ENCODE results near the gene ERICH6B. TPM values are rescaled to one million over a fixed set of nuclear protein-coding genes. Genes with fewer than 3 reads are reported as not detected.
"Not testable (repeated sequence)": the region's sequence is repeated elsewhere in the genome, so short reads cannot be mapped to it uniquely, and the experiment has no call there.

ERICH6B gene
- total RNA-seq, 5 donors from 2014 or later (not counting 1 experiment from before 2014, with no cell fraction given): not detected

DNA sequence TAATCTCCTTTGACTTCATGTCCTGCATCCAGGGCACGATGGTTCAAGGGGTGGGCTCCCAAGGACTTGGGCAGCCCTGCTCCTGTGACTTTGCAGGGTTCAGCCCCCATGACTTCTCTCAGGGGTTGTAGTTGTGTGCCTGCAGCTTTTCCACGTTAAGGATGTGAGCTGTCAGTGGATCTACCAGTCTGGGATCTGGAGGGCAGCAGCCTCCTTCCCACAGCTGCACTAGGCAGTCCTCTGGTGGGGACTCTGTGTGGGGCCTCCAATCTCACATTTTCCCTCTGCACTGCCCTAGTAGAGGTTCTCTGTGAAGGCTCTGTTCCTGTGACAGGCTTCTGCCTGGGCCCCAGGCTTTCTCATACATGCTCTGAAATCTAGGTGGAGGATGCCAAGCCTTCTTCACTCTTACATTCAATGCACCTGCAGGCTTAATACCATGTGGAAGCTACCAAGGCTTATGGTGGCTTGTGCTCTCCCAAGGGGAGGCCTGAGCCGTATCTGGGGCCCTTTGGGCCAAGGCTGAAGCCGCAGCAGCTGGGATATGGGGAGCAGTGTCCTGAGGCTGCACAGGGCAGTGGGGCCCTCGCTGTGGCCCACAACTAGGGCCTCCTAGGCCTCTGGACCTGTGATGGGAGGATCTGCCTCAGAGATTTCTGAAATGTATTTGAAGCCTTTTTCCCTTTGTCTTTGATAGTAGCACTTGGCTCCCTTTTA, 39.3 kb upstream of the ERICH6B start:
- H3K36me3 Mint-ChIP-seq: no peaks in the 10 kb centered on the region
- Histone ChIP-seq H3K4me3 (ENCODE audit: control insufficient read depth in 1 of 2, extremely low read depth in 1 of 2, low read length in 1 of 2) (no peak overlapping the region), H3K4me1 (ENCODE audit: control insufficient read depth in 1 of 2, extremely low read depth in 1 of 2, insufficient read depth in 2 of 2, low read length in 2 of 2) (no peaks in the 10 kb centered on the region), H3K27me3 (replicated peaks in 1 of 2; ENCODE audit: control insufficient read depth in 2 of 2, extremely low read depth in 1 of 2, insufficient read depth in 2 of 2, low read length in 1 of 2) (no peaks in the 10 kb centered on the region), H3K9me3 (no peaks in the 10 kb centered on the region), H3K27ac (ENCODE audit: low read length) (no peak overlapping the region), H3K36me3 (ENCODE audit: control insufficient read depth in 2 of 2, extremely low read depth in 1 of 2, insufficient read depth in 1 of 2, low read length in 1 of 2) (no peaks in the 10 kb centered on the region)
- no peak for ATAC-seq (replicated peaks in 1 of 4)
- H3K4me1 Mint-ChIP-seq: no peaks in the 10 kb centered on the region
- no peak overlapping the region for H3K27ac Mint-ChIP-seq
- POLR2A ChIA-PET: no interaction called here
- peaks cover 0 to 3% (median 0%) of the 10 kb centered on the region in 3 donors for H3K9me3 Mint-ChIP-seq
- H3K4me3 Mint-ChIP-seq: no peak overlapping the region
- no peaks in the 10 kb centered on the region for H3K27me3 Mint-ChIP-seq
- no peak for DNase-seq
- WGBS (ENCODE audit: insufficient coverage): 72% methylated on average over 4 of the region's 5 CpGs
- CTCF ChIA-PET: no interaction called here

DNA sequence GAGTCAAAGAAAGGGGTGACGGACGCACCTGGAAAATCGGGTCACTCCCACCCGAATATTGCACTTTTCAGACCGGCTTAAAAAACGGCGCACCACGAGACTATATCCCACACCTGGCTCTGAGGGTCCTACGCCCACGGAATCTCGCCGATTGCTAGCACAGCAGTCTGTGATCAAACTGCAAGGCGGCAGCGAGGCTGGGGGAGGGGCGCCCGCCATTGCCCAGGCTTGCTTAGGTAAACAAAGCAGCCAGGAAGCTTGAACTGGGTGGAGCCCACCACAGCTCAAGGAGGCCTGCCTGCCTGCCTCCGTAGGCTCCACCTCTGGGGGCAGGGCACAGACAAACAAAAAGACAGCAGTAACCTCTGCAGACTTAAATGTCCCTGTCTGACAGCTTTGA, 29.7 kb upstream of the ERICH6B start:
- CTCF ChIA-PET, H3K27ac Mint-ChIP-seq: not testable (repeated sequence)

DNA sequence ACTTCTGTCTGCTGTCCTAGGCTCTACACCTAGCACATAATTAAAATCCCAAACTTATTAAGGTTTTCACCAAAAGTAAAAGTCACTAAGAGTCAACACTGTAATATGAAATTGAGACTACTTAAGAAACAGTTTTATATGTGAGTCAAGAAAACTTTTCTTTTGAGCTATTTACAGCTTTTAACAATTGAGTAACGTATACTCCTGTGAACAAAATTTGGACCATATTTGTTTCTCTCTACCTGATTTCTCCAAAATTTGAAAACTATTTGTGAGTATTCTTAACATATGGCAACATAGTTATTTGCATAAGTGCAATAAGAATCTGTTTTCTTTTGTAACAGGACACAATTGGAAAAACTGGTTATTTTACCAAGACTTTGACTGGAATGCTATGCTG, 26.6 kb upstream of the ERICH6B start:
- Mint-ChIP-seq H3K27me3 (peaks cover 20 to 28% of the 10 kb centered on the region in 2 donors), H3K9me3 (peaks cover 5 to 19% (median 9%) of the 10 kb centered on the region in 3 donors)
- H3K4me3 Mint-ChIP-seq; H3K9me3 ChIP-seq; POLR2A ChIA-PET; DNase-seq; ATAC-seq (replicated peaks in 1 of 4); H3K4me1 Mint-ChIP-seq; H3K27ac Mint-ChIP-seq; H3K27ac ChIP-seq (ENCODE audit: low read length); H3K36me3 Mint-ChIP-seq; H3K36me3 ChIP-seq (ENCODE audit: control insufficient read depth in 2 of 2, extremely low read depth in 1 of 2, insufficient read depth in 1 of 2, low read length in 1 of 2); H3K4me3 ChIP-seq (ENCODE audit: control insufficient read depth in 1 of 2, extremely low read depth in 1 of 2, low read length in 1 of 2); CTCF ChIA-PET; H3K4me1 ChIP-seq (ENCODE audit: control insufficient read depth in 1 of 2, extremely low read depth in 1 of 2, insufficient read depth in 2 of 2, low read length in 2 of 2): not testable (repeated sequence)
- H3K27me3 ChIP-seq (replicated peaks in 1 of 2; ENCODE audit: control insufficient read depth in 2 of 2, extremely low read depth in 1 of 2, insufficient read depth in 2 of 2, low read length in 1 of 2): peaks cover 0 to 15% of the 10 kb centered on the region in 2 experiments
- WGBS (ENCODE audit: insufficient coverage): no CpG with 5 or more reads among the region's 1 CpG

More for the DNA sequence above, 29.7 kb upstream of the ERICH6B start:
- DNase-seq; POLR2A ChIA-PET; H3K4me3 ChIP-seq (ENCODE audit: control insufficient read depth in 1 of 2, extremely low read depth in 1 of 2, low read length in 1 of 2); H3K9me3 ChIP-seq; H3K4me1 ChIP-seq (ENCODE audit: control insufficient read depth in 1 of 2, extremely low read depth in 1 of 2, insufficient read depth in 2 of 2, low read length in 2 of 2); H3K27ac ChIP-seq (ENCODE audit: low read length); ATAC-seq (replicated peaks in 1 of 4); H3K36me3 Mint-ChIP-seq; H3K36me3 ChIP-seq (ENCODE audit: control insufficient read depth in 2 of 2, extremely low read depth in 1 of 2, insufficient read depth in 1 of 2, low read length in 1 of 2); H3K4me3 Mint-ChIP-seq; H3K4me1 Mint-ChIP-seq: not testable (repeated sequence)
- H3K27me3 ChIP-seq (replicated peaks in 1 of 2; ENCODE audit: control insufficient read depth in 2 of 2, extremely low read depth in 1 of 2, insufficient read depth in 2 of 2, low read length in 1 of 2): peaks cover 0 to 15% of the 10 kb centered on the region in 2 experiments
- no CpG with 5 or more reads among the region's 17 CpGs for WGBS (ENCODE audit: insufficient coverage)
- peaks cover 9 to 18% of the 10 kb centered on the region in 2 donors for H3K27me3 Mint-ChIP-seq
- peaks cover 5 to 19% (median 9%) of the 10 kb centered on the region in 3 donors for H3K9me3 Mint-ChIP-seq

DNA sequence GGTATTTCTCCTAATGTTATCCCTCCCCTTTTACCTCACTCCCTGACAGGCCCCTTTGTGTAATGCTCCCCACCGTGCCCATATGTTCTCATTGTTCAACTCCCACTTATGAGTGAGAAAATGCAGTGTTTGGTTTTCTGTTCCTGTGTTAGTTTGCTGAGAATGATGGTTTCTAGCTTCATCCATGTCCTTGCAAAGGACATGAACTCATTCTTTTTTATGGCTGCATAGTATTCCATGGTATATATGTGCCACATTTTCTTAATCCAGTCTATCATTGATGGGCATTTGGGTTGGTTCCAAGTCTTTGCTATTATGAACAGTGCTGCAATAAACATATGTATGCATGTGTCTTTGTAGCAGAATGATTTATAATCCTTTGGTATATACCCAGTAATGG, 19.8 kb upstream of the ERICH6B start:
- H3K27me3 ChIP-seq (replicated peaks in 1 of 2; ENCODE audit: control insufficient read depth in 2 of 2, extremely low read depth in 1 of 2, insufficient read depth in 2 of 2, low read length in 1 of 2); H3K9me3 ChIP-seq; H3K4me3 Mint-ChIP-seq; POLR2A ChIA-PET; H3K4me3 ChIP-seq (ENCODE audit: control insufficient read depth in 1 of 2, extremely low read depth in 1 of 2, low read length in 1 of 2); H3K36me3 Mint-ChIP-seq; ATAC-seq (replicated peaks in 1 of 4); H3K36me3 ChIP-seq (ENCODE audit: control insufficient read depth in 2 of 2, extremely low read depth in 1 of 2, insufficient read depth in 1 of 2, low read length in 1 of 2); DNase-seq; H3K27ac Mint-ChIP-seq; H3K27ac ChIP-seq (ENCODE audit: low read length); H3K4me1 ChIP-seq (ENCODE audit: control insufficient read depth in 1 of 2, extremely low read depth in 1 of 2, insufficient read depth in 2 of 2, low read length in 2 of 2); H3K9me3 Mint-ChIP-seq; H3K4me1 Mint-ChIP-seq; CTCF ChIA-PET: not testable (repeated sequence)
- WGBS (ENCODE audit: insufficient coverage): no CpG with 5 or more reads among the region's 1 CpG
- peaks cover 14 to 15% of the 10 kb centered on the region in 2 donors for H3K27me3 Mint-ChIP-seq

DNA sequence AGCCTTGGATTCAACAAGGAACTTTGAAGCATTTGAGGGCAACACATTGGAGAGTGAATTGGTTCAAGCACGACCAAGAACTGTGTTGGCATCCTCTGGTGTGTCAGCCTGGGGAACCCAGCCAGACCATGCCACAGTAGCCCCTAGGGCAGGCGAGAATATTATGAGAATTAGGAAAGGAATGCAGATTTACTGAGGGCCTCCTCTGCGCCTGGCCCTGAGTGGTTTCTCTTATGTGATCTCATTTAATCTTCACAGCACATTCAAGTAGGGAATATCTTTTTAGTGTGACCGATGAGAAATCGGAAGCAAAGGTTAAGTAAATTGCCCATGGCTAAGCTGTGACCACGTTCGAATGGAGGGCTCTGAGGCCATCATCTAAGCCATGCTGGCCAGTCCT, 15.3 kb upstream of the ERICH6B start:
- Histone ChIP-seq H3K27me3 (replicated peaks in 1 of 2; ENCODE audit: control insufficient read depth in 2 of 2, extremely low read depth in 1 of 2, insufficient read depth in 2 of 2, low read length in 1 of 2) (no peaks in the 10 kb centered on the region), H3K27ac (ENCODE audit: low read length) (no peak overlapping the region), H3K4me1 (ENCODE audit: control insufficient read depth in 1 of 2, extremely low read depth in 1 of 2, insufficient read depth in 2 of 2, low read length in 2 of 2) (no peaks in the 10 kb centered on the region), H3K9me3 (no peaks in the 10 kb centered on the region), H3K36me3 (ENCODE audit: control insufficient read depth in 2 of 2, extremely low read depth in 1 of 2, insufficient read depth in 1 of 2, low read length in 1 of 2) (no peaks in the 10 kb centered on the region), H3K4me3 (ENCODE audit: control insufficient read depth in 1 of 2, extremely low read depth in 1 of 2, low read length in 1 of 2) (no peak overlapping the region)
- Mint-ChIP-seq H3K27ac (no peak overlapping the region), H3K27me3 (peaks cover 6 to 7% of the 10 kb centered on the region in 2 donors), H3K36me3 (no peaks in the 10 kb centered on the region), H3K9me3 (no peaks in the 10 kb centered on the region), H3K4me3 (no peak overlapping the region), H3K4me1 (no peaks in the 10 kb centered on the region)
- CTCF ChIA-PET: no interaction called here
- ATAC-seq (replicated peaks in 1 of 4) (no peak), DNase-seq (no peak)
- POLR2A ChIA-PET: no interaction called here
- 76% methylated on average over 4 of the region's 7 CpGs for WGBS (ENCODE audit: insufficient coverage)

DNA sequence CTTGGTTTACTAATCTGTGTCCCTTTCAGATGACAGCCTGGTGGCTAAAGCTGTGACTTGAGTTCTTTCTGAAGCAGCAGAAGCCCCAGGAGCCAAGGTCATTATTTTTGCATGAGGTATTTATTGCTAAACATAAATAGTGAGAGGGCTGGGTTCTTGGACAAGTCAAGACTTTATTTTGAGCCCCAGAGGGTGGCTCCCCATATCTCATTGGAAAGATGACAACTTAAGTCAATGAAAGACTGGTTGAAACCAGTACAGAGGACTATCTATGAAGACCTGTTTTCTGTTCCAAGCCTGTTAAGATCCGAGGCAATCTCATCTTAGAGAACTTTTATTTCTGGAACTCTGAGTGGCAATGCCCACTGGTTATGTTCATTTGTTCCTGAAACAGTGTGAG, 14.4 kb upstream of the ERICH6B start:
- CTCF ChIA-PET: interaction anchor here in 1 of 2 donors (0.9 kb wide), 1 partner anchor 427 kb away, joined by 3 read pairs; no protein-coding TSS in a partner anchor
- no CpG with 5 or more reads among the region's 1 CpG for WGBS (ENCODE audit: insufficient coverage)
- ATAC-seq (replicated peaks in 1 of 4) (no peak), DNase-seq (no peak)
- POLR2A ChIA-PET: no interaction called here
- Mint-ChIP-seq H3K4me3 (no peak overlapping the region), H3K27ac (no peak overlapping the region), H3K4me1 (no peaks in the 10 kb centered on the region), H3K9me3 (no peaks in the 10 kb centered on the region), H3K36me3 (no peaks in the 10 kb centered on the region), H3K27me3 (peaks cover 12 to 14% of the 10 kb centered on the region in 2 donors)
- no peak overlapping the region for H3K27ac ChIP-seq (ENCODE audit: low read length)
- H3K27me3 ChIP-seq (replicated peaks in 1 of 2; ENCODE audit: control insufficient read depth in 2 of 2, extremely low read depth in 1 of 2, insufficient read depth in 2 of 2, low read length in 1 of 2): no peaks in the 10 kb centered on the region
- no peaks in the 10 kb centered on the region for H3K4me1 ChIP-seq (ENCODE audit: control insufficient read depth in 1 of 2, extremely low read depth in 1 of 2, insufficient read depth in 2 of 2, low read length in 2 of 2)
- H3K4me3 ChIP-seq (ENCODE audit: control insufficient read depth in 1 of 2, extremely low read depth in 1 of 2, low read length in 1 of 2): no peak overlapping the region
- no peaks in the 10 kb centered on the region for H3K36me3 ChIP-seq (ENCODE audit: control insufficient read depth in 2 of 2, extremely low read depth in 1 of 2, insufficient read depth in 1 of 2, low read length in 1 of 2)
- no peaks in the 10 kb centered on the region for H3K9me3 ChIP-seq
